Body of pancreas (tissue), 4 donors: ENCODE results near the gene URB1. TPM values are rescaled to one million over a fixed set of nuclear protein-coding genes. Genes with fewer than 3 reads are reported as not detected.

ENCODE experiments used
- ATAC-seq: fragments of 150-250 bp; one replicate; pipeline ENCODE4 v1.9.1; 2016
- DNase-seq, 4 donors: peaks; one replicate each; pipeline ENCODE4 v3.0.0-alpha.2; 2019
- H3K27ac ChIP-seq, 4 donors: fragments of 200-600 bp; sonication (generic); 1 replicate in 3 of 4; 2 replicates in 1 of 4; pipeline versions ENCODE4 v1.5.1 to v1.6.1; 2016 to 2019; ENCODE audit warnings: mild to moderate bottlenecking in 1 of 4, mixed read lengths in 1 of 4, moderate library complexity in 1 of 4
- H3K27me3 ChIP-seq, 2 donors: fragments of 200-600 bp; sonication (generic); one replicate each; pipeline ENCODE4 v1.6.0; 2016; ENCODE audit warnings: mild to moderate bottlenecking in 1 of 2
- H3K36me3 ChIP-seq, 2 donors: fragments of 200-600 bp; sonication (generic); replicated peaks in 1 of 2; 2 replicates each; pipeline ENCODE4 v1.5.1; 2016; ENCODE audit warnings: low read depth in 2 of 2; ENCODE audit not compliant: insufficient read depth in 1 of 2
- H3K4me1 ChIP-seq: fragments of 200-600 bp; sonication (generic); one replicate; pipeline ENCODE4 v1.6.0; 2016
- H3K4me3 ChIP-seq, 2 donors: fragments of 200-600 bp; sonication (generic); 1 replicate in 1 of 2; 2 replicates in 1 of 2; pipeline ENCODE4 v1.5.1; 2016 to 2019
- H3K9me3 ChIP-seq, 3 donors: fragments of 200-600 bp; sonication (generic); 1 replicate in 2 of 3; 2 replicates in 1 of 3; pipeline ENCODE4 v1.5.1; 2016
- CTCF ChIP-seq, 7 experiments: fragments of 450-650 bp in 4 of 7; fragments of 200-600 bp in 3 of 7; sonication (generic) in 3 of 7; IDR thresholded peaks; one replicate each; pipeline ENCODE4 v1.5.1; 2016 to 2019; ENCODE audit warnings: antibody characterized with exemption in 7 of 7
- POLR2A ChIP-seq, 3 donors: fragments of 450-650 bp; IDR thresholded peaks; one replicate each; pipeline ENCODE4 v1.6.1; 2016; ENCODE audit warnings: antibody characterized with exemption in 3 of 3, mild to moderate bottlenecking in 2 of 3
- WGBS, 2 donors: methylation state at CpG; one replicate each; pipeline ENCODE4 v1.1.5; 2017; 5-methylcytosine and 5-hydroxymethylcytosine counted together
- intact Hi-C: fragments of 100-400 bp; cut with DNase I; formaldehyde crosslinking; loops from one replicate; pipeline ENCODE4 v1.15.1; 2023
- total RNA-seq, 2 donors: library from RNA; depleted of rRNA; stranded (reverse); fragments of >200 nt; gene quantifications; one replicate each; pipeline ENCODE4 v1.1.0, GENCODE V29; 2016

Gene URB1
- total RNA-seq, 2 donors from 2014 or later, result 10.1 to 11.2 TPM

- Histone ChIP-seq H3K27ac (no peak overlapping the region), H3K9me3 (no peaks in the 10 kb centered on the region), H3K27me3 (no peaks in the 10 kb centered on the region), H3K36me3 (peaks cover 0 to 11% of the 10 kb centered on the region in 2 donors), H3K4me1 (peaks cover 6% of the 10 kb centered on the region), H3K4me3 (no peak overlapping the region)
- 63 to 68% methylated on average over 4 of the region's 4 CpGs for WGBS, 2 donors
- intact Hi-C loops, result no loop called here
- no peak for ATAC-seq
- DNase-seq, result no peak
- TF ChIP-seq CTCF (IDR thresholded peaks at IDR 0.05) (no peak), POLR2A (IDR thresholded peaks at IDR 0.05) (no peak)
Measured at GRCh38 chr21:32380940-32381339, 11.9 kb downstream of the URB1 start.

- Histone ChIP-seq H3K4me1 (no peaks in the 10 kb centered on the region), H3K4me3 (no peak overlapping the region), H3K36me3 (peaks cover 0 to 18% of the 10 kb centered on the region in 2 donors), H3K27ac (no peak overlapping the region), H3K27me3 (no peaks in the 10 kb centered on the region), H3K9me3 (no peaks in the 10 kb centered on the region)
- ATAC-seq, result no peak
- TF ChIP-seq POLR2A (IDR thresholded peaks at IDR 0.05) (no peak), CTCF (IDR thresholded peaks at IDR 0.05) (no peak)
- intact Hi-C loops, result no loop called here
- 81 to 86% methylated on average over 5 of the region's 5 CpGs for WGBS, 2 donors
- DNase-seq, result no peak
Measured at GRCh38 chr21:32378956-32379355, 13.9 kb downstream of the URB1 start.

- ATAC-seq (no peak), DNase-seq (no peak)
- no peak overlapping the region for H3K27ac ChIP-seq
- intact Hi-C loops, result no loop called here
- peaks cover 0 to 10% of the 10 kb centered on the region in 2 donors for H3K36me3 ChIP-seq
- no peaks in the 10 kb centered on the region for H3K4me1 ChIP-seq
- no peaks in the 10 kb centered on the region for H3K27me3 ChIP-seq
- TF ChIP-seq POLR2A (IDR thresholded peaks at IDR 0.05) (no peak), CTCF (IDR thresholded peaks at IDR 0.05) (no peak)
- no peaks in the 10 kb centered on the region for H3K9me3 ChIP-seq
- no peak overlapping the region for H3K4me3 ChIP-seq
- WGBS, 2 donors, result 66% methylated on average over 7 of the region's 7 CpGs
Measured at GRCh38 chr21:32377991-32378390, 14.8 kb downstream of the URB1 start.

- peaks cover 0 to 11% of the 10 kb centered on the region in 2 donors for H3K36me3 ChIP-seq
- intact Hi-C loops, result no loop called here
- DNase-seq (no peak), ATAC-seq (no peak)
- no peaks in the 10 kb centered on the region for H3K4me1 ChIP-seq
- no peaks in the 10 kb centered on the region for H3K27me3 ChIP-seq
- no peaks in the 10 kb centered on the region for H3K9me3 ChIP-seq
- no peak overlapping the region for H3K4me3 ChIP-seq
- H3K27ac ChIP-seq, result no peak overlapping the region
- TF ChIP-seq POLR2A (IDR thresholded peaks at IDR 0.05) (no peak), CTCF (IDR thresholded peaks at IDR 0.05) (no peak)
- WGBS, 2 donors, result 89% methylated on average over 5 to 8 of the region's 8 CpGs
Measured at GRCh38 chr21:32377506-32377905, 15.3 kb downstream of the URB1 start.

GRCh38 chr21:32372755-32373154 lies 20.1 kb downstream of the URB1 start:
- TF ChIP-seq POLR2A (IDR thresholded peaks at IDR 0.05) (no peak), CTCF (IDR thresholded peaks at IDR 0.05) (no peak)
- DNase-seq, result no peak
- Histone ChIP-seq H3K27me3 (no peaks in the 10 kb centered on the region), H3K36me3 (peaks cover 6 to 16% of the 10 kb centered on the region in 2 donors), H3K4me1 (no peaks in the 10 kb centered on the region), H3K4me3 (no peak overlapping the region), H3K9me3 (no peaks in the 10 kb centered on the region), H3K27ac (no peak overlapping the region)
- no peak for ATAC-seq
- intact Hi-C loops, result no loop called here
- WGBS, 2 donors, result 60 to 69% methylated on average over 3 of the region's 3 CpGs
